Heart left ventricle (tissue), 13 donors: ENCODE measurements around the gene PRPF6.

ENCODE experiments used
- CTCF ChIP-seq, 12 donors: fragments of 200-600 bp; sonication (generic) in 4 of 12; IDR thresholded peaks; one replicate each; pipeline versions ENCODE4 v1.5.0 to v1.8.0; 2018 to 2022; ENCODE audit warnings: antibody characterized with exemption in 12 of 12, mild to moderate bottlenecking in 5 of 12
- POLR2A ChIP-seq, 2 donors: fragments of 450-650 bp; IDR thresholded peaks; one replicate each; pipeline ENCODE4 v1.6.1; 2017; ENCODE audit warnings: antibody characterized with exemption in 2 of 2, mild to moderate bottlenecking in 2 of 2, moderate library complexity in 2 of 2
- donor health status: ischemic (EF 13 %, LVEDD 7.1; RV severe dilation, severe dysfunction).
- donor health status: DM: no; HTN: yes; CAD: no.
- donor health status: DM: no; HTN: no; CAD: no.
- donor health status: ischemic (EF 25% LVEDD 6.9; RV normal size, moderate dysfunction).
- donor health status: ischemic (EF 25% LVEDD 5.7; RV mildly dilated, moderate dysfunction).
- donor health status: ischemic (EF 35%, LVEDD 5.7; RV mildly dilated, moderate dysfunction).
- donor health status: nonischemic (EF 11% LVEDD 7.7; RV severe dilation, severe dysfunction).
- donor health status: DM: yes; HTN: yes; CAD: no.
- donor health status: PGD.
- donor health status: ischemic (EF 29% LVEDD 5.4; RV normal size, mild dysfunction).
- donor health status: nonischemic (EF 23%, LVEDD 6.1; RV moderate dilation, normal function).

- TF ChIP-seq CTCF (IDR thresholded peaks at IDR 0.05) (no peak), POLR2A (IDR thresholded peaks at IDR 0.05) (no peak)
Observed at GRCh38 chr20:64025826-64026412, 45.0 kb downstream of the PRPF6 start.
